ACHN (cell line): Measurements from ENCODE around the gene SRMS.

Experiments used
- DNase-seq: peaks from one replicate; pipeline ENCODE4 v3.0.0-alpha.2; 2015
- in situ Hi-C: cut with HindIII; loops from 2 replicates; pipeline ENCODE4 v1.10.0; 2017; ENCODE audit warnings: low sequenced_read_pairs, low pct_ligation_motif_present, low pct_unique_long_range_greater_than_20kb

SRMS gene

DNA sequence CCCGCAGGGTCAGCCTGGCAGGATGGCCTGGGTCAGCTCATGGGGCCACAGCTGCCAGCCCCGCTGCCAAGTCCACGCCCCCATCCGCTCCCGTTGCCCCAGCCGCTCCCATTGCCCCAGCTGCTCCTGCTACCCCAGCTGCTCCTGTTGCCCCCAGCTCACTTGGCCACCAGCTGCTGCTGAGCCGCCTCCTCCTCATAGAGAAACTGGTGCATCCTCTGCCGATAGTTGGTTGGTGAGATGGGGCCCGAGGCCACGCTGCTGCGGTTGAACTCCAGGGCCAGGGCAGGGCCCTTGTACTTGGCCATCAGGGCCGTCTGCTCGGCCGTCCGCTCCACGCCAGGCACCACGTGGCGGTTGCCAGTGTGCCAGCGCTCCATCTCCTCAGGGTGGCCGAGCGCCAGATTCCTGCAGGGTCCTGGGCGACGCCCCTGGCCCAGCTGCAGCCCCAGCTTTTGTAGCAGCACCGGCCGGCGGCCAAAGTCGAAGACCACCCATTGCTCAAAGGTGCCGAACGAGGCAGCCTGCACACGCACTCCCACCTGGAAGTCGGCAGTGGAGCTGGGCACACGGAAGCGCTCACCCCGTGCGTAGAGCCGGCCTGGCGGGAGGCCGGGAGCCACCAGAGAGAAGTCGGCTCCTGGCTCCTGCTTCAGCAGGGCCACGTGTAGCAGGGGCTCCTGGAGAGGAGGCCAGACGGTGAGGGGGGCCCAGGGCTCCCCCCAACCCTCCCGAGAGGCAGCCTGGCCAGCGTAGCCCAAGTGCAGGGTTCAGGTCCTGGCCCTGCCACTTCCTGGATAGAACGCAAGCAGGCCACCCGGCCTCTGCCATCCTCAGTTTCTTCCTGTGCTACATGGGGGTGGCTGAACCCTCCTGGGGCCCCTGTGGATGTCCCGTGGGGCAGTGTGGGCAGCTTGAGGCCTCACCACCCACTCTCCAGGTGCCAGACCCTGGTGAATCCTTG is 21.7 kb upstream of the SRMS start:
- in situ Hi-C loops = no loop called here
- no peak for DNase-seq

DNA sequence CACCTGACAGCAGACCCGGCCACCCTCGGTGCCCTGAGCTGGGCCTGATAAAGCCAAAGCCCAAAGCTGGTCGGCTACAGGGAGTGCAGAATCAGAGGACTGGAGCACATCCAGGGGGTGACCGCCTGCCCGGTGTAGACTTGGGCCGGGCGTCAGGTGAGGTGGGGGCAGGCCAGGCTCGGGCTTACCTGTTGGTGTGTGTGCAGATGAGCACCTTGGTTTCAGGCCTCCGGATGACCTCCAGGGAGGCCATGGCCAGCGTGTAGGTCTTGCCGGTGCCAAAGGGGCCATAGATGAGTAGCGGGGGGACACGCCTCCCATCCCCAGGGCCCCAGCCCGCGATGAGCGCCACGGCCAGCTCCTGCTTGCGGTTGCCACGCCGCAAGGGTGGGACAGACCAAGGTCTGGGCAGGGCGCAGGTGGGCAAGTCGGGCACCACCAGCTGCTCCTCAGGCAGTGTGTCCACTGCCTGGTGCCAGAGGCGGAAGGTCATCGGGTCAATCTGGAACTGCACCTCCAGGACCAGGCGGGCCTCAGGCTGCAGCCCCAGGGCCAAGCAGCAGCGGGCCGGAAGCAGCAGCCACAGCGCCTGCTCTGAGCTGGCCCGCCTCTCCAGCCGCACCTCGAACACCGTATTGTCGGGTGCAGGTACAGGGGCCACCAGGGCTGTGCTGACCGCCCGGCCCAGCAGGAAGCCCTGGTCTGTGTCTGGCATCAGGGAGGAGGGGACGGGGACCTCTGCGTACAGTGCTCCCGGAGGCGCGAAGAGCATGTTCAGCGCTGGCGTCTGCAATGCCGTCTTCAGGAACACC is 20.8 kb upstream of the SRMS start:
- in situ Hi-C loops = no loop called here
- no peak for DNase-seq

DNA sequence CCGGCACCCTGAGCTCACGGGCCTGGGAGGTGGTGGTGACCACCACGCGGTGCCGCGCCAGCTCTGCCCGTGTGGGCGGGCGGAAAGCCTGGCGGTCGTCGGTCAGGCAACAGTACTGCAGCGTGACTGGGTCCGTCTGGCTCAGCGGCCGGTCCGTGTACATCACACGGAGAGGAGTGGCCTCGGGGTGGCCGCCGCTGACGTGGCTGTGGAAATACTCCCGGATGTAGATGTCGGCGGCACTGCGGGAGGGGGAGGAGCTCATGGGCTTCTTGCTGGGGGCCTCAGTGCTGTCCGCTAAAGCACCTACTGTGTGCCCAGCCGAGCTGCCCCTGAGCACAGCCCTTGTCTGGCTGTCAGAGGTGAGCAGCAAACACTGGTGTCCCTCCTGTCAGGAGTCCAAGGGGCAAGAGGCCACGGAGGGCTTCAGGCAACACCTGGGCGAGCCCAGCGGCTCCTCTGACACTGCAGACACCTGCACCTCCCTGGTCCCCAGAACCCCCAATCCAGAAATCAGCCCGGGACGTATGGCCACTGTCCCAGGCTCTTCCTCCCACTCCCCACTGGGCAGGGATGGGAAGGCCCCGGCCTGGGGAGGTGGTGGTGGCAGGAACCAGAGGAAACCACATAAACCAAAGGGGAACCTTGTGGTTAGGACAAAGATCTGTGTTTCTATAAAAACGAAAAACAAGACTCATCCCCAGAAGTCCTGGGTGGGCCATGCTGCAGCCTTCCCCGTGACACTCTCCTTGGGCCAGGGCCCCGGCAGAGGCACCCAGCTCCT is 20.0 kb upstream of the SRMS start:
- no peak for DNase-seq

DNA sequence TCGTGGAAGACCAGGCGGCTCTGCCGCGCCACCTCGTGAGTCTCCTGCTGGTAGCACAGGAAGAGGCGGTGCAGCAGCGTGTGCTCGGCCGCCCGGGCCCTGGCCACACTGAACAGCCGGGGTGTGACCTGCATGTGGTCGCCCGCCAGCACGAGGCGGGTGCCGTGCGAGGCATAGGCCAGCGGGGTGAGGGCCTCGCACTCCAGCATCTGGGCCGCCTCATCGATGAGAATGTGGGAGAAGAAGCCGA is 19.5 kb upstream of the SRMS start:
- in situ Hi-C loops = no loop called here

More for the DNA sequence above, 20.0 kb upstream of the SRMS start:
- in situ Hi-C loops = no loop called here

DNA sequence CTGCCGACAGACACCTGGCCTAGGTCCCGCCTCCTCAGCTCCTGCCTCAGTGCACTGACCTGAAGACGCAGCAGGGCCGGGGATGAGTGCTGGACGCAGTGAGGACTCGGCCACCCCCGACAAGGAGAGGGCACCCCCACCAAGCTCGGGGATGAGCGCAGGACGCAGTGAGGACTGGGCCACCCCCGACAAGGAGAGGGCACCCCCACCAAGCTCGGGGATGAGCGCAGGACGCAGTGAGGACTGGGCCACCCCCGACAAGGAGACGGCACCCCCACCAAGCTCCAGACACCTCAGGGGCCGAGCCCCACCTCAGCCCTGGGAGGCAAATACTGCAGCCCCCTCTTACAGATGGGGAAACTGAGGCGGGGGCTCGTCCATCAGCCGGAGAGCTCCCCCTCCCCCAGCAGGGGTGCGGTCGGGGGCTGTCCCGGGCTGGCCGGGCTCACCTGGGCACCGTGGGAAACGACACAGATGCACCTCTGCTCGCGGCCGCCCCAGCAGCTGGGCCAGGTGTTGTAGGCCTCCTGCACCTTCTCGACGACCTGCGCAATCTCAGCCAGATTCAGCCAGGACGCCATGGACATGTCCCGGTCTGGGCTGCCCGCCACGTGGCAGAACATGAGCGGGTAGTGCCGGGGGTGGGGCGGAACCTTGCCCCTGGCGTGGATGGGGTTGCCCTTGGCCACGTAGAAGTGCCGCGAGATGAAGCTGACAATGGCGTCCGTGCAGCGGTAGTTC is 19.0 kb upstream of the SRMS start:
- no peak for DNase-seq
- in situ Hi-C loops = no loop called here

More for the DNA sequence above, 19.5 kb upstream of the SRMS start:
- no peak for DNase-seq

DNA sequence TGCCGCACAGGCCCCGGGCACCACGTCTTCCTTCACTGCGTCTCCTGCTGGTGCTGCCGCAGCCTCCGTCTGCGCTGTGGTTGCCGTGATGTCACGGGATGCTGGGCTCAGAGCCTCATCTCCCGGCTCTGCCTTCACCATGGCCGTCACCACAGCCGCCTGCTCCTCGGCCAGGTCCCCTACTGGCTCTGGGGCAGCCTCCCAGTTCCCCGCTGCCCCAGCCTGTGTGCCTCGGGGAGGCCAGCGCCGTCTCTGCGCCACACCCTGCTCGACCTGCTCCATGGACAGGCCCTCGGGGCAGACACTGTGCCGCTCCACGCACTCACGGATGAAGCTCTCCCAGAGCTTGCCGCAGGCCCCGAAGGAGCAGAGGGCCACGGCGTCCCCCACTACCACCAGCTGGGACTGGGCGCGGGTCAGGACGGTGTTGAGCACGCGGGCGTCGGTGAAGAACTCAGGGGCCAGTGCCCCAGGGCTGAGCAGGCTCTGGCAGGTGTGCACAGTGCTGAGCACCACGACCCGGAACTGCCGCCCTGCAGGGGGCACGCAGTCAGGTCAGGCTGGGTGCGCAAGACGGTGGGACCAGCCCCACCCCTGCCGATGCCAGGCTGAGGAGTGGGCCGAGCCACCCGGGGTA is 18.3 kb upstream of the SRMS start:
- DNase-seq = no peak
- in situ Hi-C loops = no loop called here

DNA sequence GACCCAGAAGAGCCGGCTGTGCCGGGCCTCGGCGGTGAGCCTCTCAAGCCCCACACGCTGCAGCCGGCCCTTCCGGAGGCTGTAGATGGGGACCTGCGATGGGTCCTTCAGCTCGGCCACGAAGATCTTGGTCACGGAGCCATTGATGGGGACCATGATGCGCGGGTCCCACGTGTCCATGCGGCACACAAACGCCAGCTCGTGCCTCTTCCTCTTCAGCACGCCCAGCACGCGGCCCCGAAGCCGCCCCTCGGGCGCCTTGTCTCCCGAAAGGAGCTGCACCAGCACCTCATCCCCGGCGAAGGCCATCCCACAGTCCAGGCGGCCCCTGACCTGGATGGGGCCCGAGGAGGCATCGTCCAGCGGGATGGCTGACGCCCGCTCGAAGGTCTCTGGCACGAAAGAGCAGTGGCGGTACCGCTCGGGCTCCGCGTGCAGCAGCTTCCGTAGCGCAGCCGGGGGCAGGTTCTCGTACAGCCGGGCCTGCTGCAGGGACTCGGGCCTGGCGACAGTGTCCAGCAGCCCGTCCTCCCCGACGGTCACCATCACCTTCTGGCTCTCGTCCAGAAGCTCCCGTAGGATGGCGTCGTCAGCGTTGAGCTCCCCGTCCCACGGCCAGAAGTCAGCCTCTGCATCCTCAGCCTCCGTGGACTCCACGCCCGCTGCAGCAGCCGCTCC is 17.6 kb upstream of the SRMS start:
- in situ Hi-C loops = no loop called here
- no peak for DNase-seq

DNA sequence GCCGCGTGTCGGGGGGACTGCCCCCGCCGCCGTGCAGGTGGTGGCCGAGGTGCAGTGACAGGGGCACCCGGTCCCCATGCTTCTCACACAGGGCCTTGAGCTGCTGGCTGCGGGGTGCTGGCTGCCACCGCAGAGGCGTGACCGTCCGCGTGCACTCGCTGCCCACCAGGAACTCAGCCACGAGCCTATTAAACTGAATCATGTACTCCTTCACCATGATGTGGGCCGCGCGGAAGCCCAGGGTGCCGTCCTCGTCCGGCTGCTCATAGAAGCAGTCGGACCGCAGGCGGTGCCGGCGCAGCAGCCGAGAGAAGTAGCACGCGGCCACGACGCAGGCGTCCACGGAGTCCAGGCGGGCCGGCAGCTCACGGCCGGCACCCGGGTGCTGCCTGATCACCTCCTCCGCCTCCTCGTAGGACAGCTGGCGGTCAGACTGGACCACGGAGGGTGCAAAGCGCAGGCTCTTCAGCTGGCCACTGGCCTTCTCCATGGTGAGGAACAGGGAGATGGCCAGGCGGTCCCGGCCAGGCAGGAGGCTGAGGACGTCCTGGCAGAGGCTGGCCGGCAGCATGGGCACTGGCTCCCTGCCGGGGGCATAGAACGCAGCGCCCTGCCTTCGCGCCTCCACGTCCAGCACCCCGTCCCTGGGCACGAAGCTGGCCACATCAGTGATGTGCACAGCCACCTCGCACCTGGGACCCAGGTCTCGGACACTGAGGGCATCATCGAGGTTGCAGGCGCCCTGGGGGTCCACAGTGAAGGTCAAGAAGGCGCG is 16.7 kb upstream of the SRMS start:
- in situ Hi-C loops = no loop called here
- DNase-seq = no peak

DNA sequence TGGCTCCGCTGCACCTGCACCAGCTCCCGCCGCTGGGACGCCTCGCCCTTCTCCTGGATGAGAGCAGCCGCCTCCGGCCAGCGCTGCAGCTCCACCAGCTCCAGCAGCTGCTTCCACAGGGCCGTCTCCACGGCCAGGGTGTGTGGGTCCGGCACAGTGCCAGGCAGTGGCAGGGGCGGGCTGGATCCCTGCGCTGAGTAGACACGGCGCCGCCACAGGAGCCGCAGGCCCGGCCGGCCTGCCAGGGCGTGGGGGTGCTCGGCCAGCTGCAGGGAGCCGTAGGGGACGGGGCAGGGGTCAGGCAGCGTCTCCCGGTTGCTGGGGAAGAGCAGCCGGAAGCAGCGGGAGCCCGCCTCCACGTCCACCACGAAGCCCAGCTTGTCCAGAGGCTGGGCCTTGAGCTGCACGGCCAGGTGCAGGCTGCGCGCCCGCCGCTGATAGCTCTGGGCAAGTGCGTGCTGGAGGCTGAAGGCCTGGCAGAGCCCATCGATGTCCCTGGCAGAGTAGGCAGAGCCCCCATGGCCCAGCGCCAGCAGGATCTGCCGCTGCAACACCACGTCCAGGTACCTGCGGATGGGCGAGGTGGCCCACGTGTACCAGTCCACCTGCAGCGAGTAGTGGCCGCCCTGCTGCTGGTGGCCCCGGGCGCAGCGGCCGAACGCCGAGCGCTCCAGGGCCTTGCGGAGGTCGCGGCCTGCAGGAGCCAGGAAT is 15.8 kb upstream of the SRMS start:
- no peak for DNase-seq

DNA sequence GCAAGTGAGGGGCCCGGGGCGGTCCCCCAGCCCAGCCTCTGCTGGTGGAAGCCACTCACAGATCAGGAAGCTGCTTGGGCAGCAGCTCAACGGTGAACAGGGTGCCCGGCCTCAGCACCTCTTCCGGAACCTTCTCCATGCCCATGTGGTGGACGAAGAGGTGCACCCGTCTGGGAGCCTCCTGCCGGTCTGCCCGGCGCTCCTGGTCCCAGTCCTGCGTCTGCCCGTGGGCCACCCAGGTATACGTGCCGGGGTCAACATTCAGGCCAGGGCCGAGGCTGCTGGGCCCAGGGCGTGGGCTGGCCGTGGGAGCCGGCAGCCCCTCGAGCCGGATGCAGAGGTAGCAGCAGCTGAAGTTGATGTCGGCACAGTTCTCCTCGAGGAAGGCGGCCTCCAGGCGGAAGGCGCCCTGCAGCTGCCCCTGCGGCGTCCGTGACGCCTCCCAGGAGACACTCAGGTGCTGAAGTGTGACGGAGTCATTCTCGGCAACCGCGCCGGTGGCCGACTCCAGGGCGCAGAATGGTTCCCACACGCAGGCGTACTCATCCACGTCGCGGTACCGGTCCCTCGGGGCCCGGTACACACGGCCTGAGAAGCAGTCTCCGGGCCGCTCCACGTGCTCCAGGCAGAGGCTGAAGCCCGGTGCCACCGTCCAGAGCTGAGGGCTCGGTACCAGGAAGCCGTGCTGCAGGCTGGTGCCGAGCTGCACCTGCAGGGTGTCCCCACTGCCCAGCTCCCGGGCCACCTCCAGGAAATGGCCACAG is 15.1 kb upstream of the SRMS start:
- DNase-seq = no peak
- in situ Hi-C loops = no loop called here

More for the DNA sequence above, 15.8 kb upstream of the SRMS start:
- in situ Hi-C loops = no loop called here

DNA sequence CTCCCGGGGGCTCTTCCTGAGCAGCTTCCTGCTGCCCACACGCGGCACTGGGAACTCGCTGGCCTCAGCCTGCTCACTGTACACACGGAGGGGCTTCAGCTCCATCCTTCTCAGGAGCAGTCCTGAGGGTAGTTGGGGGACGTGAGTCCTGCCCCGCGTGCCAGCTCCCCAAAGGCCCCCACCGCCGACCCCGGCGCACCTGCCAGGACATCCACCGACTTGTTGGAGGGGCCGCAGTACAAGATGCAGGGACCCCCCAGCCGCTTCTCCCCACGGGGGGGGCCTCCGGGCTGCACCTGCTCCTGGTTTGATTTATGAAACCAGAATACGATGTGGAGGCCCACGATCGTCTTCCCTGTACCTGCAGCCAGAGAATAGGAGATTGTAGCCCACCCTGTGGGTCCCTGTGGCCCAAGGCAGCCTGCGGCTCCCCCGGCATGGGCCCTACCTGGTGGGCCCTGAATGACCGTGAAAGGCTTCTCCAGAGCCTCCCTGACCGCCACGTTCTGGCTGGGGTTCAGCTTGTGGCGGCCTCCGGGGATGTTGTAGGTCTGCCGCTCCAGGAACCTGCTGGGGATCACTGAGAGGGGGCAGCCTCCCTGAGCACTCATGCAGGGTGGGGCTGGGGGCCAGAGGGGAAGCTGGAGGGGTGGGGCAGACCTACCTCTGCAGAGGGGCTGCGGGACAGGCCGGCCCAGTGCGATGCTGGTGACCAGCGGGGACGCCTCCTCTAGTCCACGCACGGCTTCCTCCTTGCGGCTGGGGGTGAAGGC is 14.3 kb upstream of the SRMS start:
- no peak for DNase-seq
- in situ Hi-C loops = no loop called here

DNA sequence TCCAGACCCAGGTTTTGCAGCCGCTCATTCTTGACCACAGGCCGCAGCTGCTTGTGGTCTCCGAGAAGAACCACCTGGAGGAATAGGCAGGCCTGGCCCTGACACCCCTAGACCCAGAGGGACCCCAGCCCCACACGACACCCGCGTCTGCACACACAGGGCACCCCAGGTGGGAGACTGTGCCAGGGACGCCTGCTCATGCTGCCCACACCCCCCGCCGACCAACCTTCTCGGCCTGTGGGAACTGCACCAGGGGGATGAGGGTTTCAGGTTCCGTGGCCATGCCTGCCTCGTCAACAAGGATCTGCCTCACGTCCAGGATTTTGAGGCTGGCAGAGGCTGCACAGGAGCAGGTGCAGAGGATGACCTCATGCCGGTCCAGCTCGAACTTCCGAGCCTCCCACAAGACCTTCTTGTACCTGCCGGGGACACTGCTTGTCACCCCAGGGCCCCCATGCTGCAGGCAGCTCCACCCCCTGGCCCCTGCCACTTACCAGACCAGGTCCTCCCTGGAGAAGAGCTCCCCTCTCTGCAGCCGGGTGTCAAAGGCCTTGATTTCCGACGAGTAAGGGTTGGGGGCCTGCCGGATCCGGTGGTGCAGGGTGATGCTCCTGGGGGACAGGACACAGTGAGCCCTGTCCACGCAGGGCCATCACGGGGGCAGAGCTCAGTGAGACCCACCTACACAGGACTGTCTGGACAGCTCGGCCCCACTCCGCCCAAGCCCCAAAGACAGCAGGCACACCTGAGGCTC is 13.5 kb upstream of the SRMS start:
- no peak for DNase-seq
- in situ Hi-C loops = no loop called here

DNA sequence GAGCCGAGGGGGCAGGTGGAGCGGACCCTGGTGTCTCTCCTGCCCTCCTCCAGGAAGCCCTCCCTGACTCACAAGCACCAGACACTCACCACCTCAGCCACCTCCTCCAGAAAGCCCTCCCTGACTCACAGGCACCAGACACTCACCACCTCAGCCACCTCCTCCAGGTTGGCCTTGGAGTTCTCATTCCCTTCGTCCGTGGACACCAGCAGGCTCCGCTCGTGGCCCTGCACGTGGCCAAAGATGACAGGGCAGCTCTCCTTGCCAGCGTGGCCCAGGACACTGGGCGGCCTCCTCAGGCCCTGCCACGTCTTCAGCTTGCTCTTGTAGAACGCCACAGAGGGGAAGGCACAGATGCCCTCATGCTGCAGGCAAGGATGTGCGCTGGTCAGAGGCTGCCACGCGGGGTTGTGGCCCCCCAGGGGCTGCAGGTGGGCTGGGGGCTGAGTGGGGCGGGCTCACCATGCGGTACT is 12.8 kb upstream of the SRMS start:
- DNase-seq = no peak
- in situ Hi-C loops = no loop called here
